ENCODE measurements around the gene KPRP.

Gene KPRP

DNA sequence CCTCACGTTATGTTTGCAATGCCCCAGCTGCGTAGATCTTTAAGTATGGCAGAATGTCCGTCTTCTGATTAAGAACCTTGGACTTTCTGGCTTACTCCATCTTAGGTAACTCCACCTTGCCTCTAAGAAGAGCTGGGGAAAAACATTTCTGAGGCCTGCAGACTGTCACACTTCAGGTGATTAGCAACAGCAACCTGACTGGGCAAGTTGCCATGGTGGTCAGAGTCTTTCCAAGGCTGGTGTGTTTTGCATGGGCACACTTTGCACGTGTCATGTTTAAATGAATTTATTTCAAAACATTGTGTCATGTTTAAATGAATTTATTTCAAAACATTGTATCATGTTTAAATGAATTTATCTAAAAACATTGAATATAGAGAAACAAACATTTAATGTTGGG is 811 bp downstream of the KPRP start:
- Mint-ChIP-seq H3K27me3 (peaks cover 16 to 22% of the 10 kb centered on the region in 2 donors), H3K4me1 (no peaks in the 10 kb centered on the region), H3K27ac (no peak overlapping the region), H3K9me3 (no peaks in the 10 kb centered on the region), H3K36me3 (no peaks in the 10 kb centered on the region), H3K4me3 (no peak overlapping the region)
- no peak for DNase-seq
- ATAC-seq (replicated peaks), result no peak

DNA sequence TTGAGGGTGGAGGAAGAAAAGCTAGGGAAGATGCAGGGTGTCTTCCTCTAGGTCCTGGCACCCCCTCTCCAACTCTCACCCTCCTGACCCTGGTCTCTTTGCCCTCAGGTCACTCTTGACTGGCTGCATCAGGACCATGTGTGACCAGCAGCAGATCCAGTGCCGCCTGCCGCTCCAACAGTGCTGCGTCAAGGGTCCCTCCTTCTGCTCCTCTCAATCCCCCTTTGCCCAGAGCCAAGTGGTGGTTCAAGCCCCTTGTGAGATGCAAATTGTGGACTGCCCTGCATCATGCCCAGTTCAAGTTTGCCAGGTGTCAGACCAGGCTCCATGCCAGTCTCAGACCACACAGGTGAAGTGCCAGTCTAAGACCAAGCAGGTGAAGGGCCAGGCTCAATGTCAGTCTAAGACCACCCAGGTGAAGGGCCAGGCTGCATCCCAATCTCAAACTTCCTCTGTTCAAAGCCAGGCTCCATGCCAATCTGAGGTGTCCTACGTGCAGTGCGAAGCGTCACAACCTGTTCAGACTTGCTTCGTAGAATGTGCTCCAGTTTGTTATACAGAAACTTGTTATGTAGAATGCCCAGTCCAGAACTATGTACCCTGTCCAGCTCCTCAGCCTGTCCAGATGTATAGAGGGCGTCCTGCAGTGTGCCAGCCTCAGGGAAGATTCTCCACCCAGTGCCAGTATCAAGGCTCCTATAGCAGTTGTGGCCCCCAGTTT is 1.8 kb downstream of the KPRP start:
- Mint-ChIP-seq H3K27me3 (peaks cover 18 to 20% of the 10 kb centered on the region in 2 donors), H3K36me3 (no peaks in the 10 kb centered on the region), H3K4me1 (no peaks in the 10 kb centered on the region), H3K9me3 (no peaks in the 10 kb centered on the region), H3K27ac (no peak overlapping the region), H3K4me3 (no peak overlapping the region)
- DNase-seq (no peak), ATAC-seq (replicated peaks) (no peak)

DNA sequence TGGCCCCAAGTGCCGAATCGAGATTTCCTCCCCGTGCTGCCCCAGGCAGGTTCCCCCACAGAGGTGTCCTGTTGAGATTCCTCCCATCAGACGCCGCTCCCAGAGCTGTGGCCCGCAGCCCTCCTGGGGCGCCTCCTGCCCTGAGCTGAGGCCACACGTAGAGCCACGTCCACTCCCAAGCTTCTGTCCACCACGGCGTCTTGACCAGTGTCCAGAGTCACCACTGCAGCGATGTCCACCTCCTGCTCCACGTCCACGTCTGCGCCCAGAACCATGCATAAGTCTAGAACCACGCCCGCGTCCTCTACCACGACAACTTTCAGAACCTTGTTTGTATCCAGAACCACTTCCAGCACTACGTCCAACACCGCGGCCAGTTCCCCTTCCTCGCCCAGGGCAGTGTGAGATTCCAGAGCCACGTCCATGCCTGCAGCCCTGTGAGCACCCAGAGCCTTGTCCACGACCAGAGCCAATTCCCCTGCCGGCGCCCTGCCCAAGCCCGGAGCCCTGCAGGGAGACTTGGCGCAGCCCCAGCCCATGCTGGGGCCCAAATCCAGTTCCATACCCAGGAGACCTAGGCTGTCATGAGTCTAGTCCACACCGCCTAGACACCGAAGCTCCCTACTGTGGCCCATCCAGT is 2.8 kb downstream of the KPRP start:
- no peak overlapping the region for H3K27ac Mint-ChIP-seq
- H3K27me3 Mint-ChIP-seq, result peaks cover 15 to 20% of the 10 kb centered on the region in 2 donors
- no peak for DNase-seq
- H3K4me3 Mint-ChIP-seq, result no peak overlapping the region
- no peaks in the 10 kb centered on the region for H3K9me3 Mint-ChIP-seq
- no peaks in the 10 kb centered on the region for H3K4me1 Mint-ChIP-seq
- no peaks in the 10 kb centered on the region for H3K36me3 Mint-ChIP-seq
- no peak for ATAC-seq (replicated peaks)

DNA sequence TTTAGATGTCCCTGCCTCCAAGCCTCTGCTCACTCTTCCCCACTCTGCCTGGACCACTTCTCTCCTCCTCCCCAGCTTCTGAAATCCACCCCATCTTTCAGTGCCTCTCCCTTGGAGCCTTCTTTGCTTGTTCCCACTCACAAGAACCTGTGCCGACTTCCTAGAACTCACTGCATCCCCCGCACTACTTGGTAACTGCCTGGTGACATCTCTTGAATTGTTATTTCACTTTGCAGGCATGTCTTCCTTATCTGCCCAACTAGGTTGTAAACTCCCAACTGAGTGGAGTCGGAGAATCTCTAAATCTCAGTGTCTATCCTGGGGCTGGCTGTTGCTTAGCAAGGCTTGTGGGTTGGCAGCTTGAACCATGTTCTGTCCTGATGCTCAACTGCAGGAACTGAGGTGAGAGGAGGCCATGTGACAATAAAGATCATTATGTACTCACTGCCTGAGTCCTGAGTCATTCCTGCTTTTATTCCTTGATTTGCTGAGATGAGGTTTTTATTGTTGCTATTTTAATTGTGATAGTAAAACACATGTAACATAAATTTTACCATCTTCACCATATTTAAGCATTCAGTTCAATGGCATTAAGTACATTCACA is 3.9 kb downstream of the KPRP start:
- no peak overlapping the region for H3K4me3 Mint-ChIP-seq
- H3K36me3 Mint-ChIP-seq, result no peaks in the 10 kb centered on the region
- ATAC-seq (replicated peaks) (no peak), DNase-seq (no peak)
- H3K27me3 Mint-ChIP-seq, result peaks cover 11 to 12% of the 10 kb centered on the region in 2 donors
- H3K4me1 Mint-ChIP-seq, result no peaks in the 10 kb centered on the region
- H3K27ac Mint-ChIP-seq, result no peak overlapping the region
- no peaks in the 10 kb centered on the region for H3K9me3 Mint-ChIP-seq

DNA sequence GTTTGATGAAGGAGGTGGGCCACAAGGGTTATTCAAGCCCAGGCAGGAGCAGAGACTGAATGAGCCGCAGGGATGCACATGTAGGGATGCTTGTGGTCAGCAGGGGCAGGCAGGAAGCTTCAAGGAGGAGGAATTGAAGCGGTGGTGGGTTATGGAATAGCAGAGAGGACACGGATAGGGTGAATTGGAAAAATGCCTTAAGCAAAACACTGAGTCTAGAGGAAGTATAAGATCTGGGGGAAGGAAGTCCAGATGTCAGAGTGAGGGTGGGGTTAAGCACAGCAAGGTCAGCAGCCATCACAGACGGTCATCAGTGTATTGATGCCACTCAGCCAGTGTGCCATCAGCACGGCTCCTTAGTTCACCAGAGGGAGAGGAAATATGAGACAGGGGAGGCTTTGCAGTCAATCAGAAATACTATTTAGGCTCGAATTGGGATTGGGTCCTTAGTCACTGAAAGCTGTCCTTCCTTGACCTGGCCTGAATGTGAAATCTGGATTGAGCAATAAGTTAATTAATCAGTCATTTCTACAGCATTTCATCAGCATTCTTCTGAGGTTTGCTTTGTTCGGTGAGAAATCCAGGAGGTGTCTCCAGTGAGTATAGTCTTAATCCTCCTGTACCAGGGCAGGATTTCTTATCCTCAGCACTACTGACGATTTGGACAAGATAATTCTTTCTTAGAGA is 11.2 kb downstream of the KPRP start:
- Mint-ChIP-seq H3K27ac (no peak overlapping the region), H3K9me3 (peaks cover 4% of the 10 kb centered on the region in 2 donors), H3K27me3 (peaks cover 9 to 15% of the 10 kb centered on the region in 2 donors), H3K36me3 (no peaks in the 10 kb centered on the region), H3K4me3 (no peak overlapping the region), H3K4me1 (no peaks in the 10 kb centered on the region)
- DNase-seq, result no peak
- ATAC-seq (replicated peaks), result no peak

DNA sequence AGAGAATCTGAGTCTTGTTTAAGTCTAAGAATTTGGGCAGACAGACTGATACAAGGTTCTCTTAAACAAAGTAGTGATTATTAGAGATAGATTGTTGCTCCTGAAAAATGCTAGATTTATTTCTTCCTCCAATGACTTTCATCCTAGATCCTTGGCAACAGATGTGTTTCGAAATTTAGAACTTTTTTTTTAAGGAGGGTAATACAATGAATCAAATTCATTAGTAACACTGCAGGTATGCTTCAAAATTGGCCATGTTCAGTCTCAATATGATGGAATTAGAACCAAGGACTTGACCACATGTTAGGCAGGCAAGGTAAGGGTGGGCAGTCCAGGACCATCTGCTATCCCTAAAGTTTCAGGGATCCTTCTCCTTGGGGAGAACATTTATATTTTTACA is 12.6 kb downstream of the KPRP start:
- no peaks in the 10 kb centered on the region for H3K4me1 Mint-ChIP-seq
- no peak for DNase-seq
- H3K9me3 Mint-ChIP-seq, result peaks cover 4% of the 10 kb centered on the region in 2 donors
- H3K27me3 Mint-ChIP-seq, result peaks cover 14 to 16% of the 10 kb centered on the region in 2 donors
- H3K27ac Mint-ChIP-seq, result no peak overlapping the region
- H3K4me3 Mint-ChIP-seq, result no peak overlapping the region
- H3K36me3 Mint-ChIP-seq, result no peaks in the 10 kb centered on the region
- no peak for ATAC-seq (replicated peaks)

DNA sequence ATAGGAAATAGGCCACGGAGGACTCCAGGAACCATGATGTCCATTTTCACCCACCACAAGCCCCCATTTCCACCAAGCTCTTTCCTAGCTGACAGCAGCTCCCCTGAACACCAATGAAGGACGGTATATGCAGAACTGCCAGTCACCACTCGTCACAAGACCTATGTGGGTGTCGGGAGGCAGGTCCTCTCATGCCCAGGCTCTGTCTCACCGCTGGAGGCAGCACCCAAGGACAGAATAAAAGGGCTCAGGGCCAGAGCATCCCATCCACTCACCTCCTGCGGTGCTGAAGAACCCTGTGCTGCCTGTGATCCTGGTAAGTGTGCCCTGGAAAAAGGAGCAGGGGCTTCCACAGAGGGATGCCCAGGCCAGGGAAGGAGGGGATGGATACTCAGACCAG is 17.1 kb downstream of the KPRP start, which contains the start of gene LCE1F:
Gene LCE1F, plus strand, starts transcription at position 266 of the 400 bp plus-strand sequence. CDS start 1,232 bp downstream, outside the sequence.
- H3K4me3 Mint-ChIP-seq, result no peak within 1 kb of the TSS
- H3K27me3 Mint-ChIP-seq, result peaks cover 10 to 22% of the 10 kb centered on the region in 2 donors
- peaks cover 4% of the 10 kb centered on the region in 2 donors for H3K9me3 Mint-ChIP-seq
- H3K27ac Mint-ChIP-seq, result no peak within 1 kb of the TSS
- H3K36me3 Mint-ChIP-seq, result no peaks in the 10 kb centered on the region
- DNase-seq, result no peak
- no peaks in the 10 kb centered on the region for H3K4me1 Mint-ChIP-seq
- no peak for ATAC-seq (replicated peaks)

DNA sequence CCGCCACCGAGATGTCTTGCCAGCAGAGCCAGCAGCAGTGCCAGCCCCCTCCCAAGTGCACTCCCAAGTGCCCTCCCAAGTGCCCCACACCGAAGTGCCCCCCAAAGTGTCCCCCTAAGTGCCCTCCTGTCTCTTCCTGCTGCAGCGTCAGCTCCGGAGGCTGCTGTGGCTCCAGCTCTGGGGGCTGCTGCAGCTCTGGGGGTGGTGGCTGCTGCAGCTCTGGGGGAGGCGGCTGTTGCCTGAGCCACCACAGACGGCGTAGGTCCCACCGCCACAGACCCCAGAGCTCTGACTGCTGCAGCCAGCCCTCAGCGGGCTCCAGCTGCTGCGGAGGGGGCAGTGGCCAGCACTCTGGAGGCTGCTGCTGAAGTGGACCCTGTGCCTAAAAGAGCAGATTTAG is 18.5 kb downstream of the KPRP start:
- Mint-ChIP-seq H3K36me3 (no peaks in the 10 kb centered on the region), H3K27ac (no peak overlapping the region), H3K4me3 (no peak overlapping the region), H3K27me3 (peaks cover 14 to 17% of the 10 kb centered on the region in 2 donors), H3K4me1 (no peaks in the 10 kb centered on the region), H3K9me3 (peaks cover 2 to 4% of the 10 kb centered on the region in 2 donors)
- no peak for DNase-seq
- ATAC-seq (replicated peaks), result no peak

DNA sequence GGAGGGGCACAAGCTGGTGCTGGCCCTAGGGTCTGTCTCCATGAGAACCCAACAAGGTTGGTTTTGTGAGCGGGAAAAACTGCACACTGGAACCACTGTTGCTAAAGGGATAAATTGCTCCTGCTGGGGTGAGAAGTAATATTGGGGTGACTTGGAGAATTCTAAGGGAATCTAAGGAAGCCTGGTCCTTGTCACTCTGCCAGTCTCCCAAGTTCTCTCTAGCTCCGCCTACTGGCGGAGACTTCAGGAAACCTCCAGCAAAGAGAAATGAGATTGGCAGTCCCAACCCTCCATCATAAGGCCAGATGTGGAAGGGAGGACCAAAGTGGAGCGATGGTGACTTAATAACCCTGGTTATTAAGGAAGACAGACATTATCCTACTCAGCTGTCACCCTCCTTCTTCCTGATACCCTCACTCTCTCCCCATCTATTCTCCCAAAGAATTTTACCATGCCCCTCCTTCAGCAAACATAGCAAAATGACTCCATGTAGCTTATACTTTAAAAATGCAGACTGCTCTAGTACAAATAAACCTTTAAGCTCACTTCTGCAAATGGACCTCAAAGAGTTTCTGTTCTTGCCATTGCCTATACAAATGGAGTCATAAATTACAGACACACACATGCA is 19.8 kb downstream of the KPRP start:
- no peak for ATAC-seq (replicated peaks)
- H3K4me3 Mint-ChIP-seq, result no peak overlapping the region
- no peaks in the 10 kb centered on the region for H3K4me1 Mint-ChIP-seq
- no peak overlapping the region for H3K27ac Mint-ChIP-seq
- no peak for DNase-seq
- no peaks in the 10 kb centered on the region for H3K9me3 Mint-ChIP-seq
- H3K27me3 Mint-ChIP-seq, result peaks cover 19 to 21% of the 10 kb centered on the region in 2 donors
- no peaks in the 10 kb centered on the region for H3K36me3 Mint-ChIP-seq

DNA sequence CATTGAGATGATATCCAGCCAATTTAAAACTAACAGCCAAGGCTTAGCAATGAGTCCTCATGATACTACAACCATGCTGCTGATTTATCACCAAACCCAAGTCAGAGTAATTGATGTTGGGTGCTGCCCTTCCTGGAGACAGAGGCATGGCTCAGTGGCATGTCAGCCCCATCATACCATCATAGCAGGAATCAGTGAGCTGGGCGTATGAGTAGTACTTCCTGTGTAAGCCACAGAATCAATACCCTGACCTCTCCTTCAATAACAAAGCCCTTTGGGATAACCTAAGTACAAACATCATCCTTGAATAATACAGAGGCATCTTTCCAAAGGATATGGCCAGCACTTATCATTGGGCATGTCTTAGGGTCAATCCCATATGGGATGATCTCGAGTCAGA is 25.3 kb downstream of the KPRP start:
- H3K9me3 Mint-ChIP-seq, result no peaks in the 10 kb centered on the region
- H3K4me1 Mint-ChIP-seq, result no peaks in the 10 kb centered on the region
- no peak for DNase-seq

DNA sequence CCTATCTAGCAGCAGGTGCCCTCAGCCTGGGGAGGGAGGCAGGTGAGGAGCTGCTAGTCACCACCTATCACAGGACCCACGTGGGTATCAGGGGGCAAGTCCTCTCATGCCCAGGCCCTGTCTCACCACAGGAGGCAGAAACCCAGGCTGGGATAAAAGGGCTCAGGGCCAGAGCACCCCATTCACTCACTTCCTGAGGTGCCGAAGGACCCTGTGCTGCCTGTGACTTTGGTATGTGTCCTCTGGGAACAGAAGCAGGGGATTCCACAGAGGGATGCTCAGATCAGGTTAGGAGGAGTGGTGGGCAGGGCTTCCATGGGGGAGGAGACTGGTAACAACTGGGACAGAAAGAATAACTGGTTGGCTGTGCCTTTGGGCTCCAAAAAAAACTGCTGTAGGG is 28.3 kb downstream of the KPRP start, which contains the start of gene LCE1E:
Gene LCE1E, plus strand, starts transcription at position 181 of the 400 bp plus-strand sequence. CDS start 1,043 bp downstream, outside the sequence.
- H3K27me3 Mint-ChIP-seq, result peaks cover 30 to 37% of the 10 kb centered on the region in 2 donors
- no peak for DNase-seq

More for the DNA sequence above, 25.3 kb downstream of the KPRP start:
- Mint-ChIP-seq H3K4me3 (no peak overlapping the region), H3K27ac (no peak overlapping the region), H3K36me3 (no peaks in the 10 kb centered on the region), H3K27me3 (peaks cover 30 to 43% of the 10 kb centered on the region in 2 donors)
- ATAC-seq (replicated peaks), result no peak

DNA sequence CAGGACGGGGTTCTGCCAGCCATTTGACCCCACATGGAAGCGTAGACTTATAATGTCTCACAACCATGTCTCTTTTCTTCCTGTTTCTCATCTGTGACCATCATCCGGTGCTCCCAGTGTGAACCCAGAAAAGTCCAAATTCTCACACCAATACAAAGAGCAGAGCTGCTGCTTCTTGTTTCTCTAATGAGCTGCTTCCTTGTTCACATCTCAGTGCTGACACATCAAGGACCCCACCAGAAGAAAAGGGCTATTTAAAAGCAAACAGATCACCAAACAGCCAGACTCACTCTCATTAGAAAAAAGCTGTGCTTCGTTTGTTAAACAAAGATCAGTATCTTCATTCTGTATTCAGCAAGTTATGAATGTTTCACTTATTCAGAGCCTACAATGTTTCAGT is 37.9 kb downstream of the KPRP start:
- no peak for DNase-seq
- Mint-ChIP-seq H3K36me3 (no peaks in the 10 kb centered on the region), H3K27ac (no peak overlapping the region), H3K4me1 (no peaks in the 10 kb centered on the region), H3K9me3 (peaks cover 0 to 4% of the 10 kb centered on the region in 2 donors), H3K27me3 (peaks cover 11 to 12% of the 10 kb centered on the region in 2 donors), H3K4me3 (no peak overlapping the region)
- ATAC-seq (replicated peaks), result no peak

More for the DNA sequence above, 28.3 kb downstream of the KPRP start, which contains the start of gene LCE1E:
- Mint-ChIP-seq H3K4me3 (no peak within 1 kb of the TSS), H3K36me3 (no peaks in the 10 kb centered on the region), H3K4me1 (no peaks in the 10 kb centered on the region), H3K27ac (no peak within 1 kb of the TSS), H3K9me3 (no peaks in the 10 kb centered on the region)
- no peak for ATAC-seq (replicated peaks)

DNA sequence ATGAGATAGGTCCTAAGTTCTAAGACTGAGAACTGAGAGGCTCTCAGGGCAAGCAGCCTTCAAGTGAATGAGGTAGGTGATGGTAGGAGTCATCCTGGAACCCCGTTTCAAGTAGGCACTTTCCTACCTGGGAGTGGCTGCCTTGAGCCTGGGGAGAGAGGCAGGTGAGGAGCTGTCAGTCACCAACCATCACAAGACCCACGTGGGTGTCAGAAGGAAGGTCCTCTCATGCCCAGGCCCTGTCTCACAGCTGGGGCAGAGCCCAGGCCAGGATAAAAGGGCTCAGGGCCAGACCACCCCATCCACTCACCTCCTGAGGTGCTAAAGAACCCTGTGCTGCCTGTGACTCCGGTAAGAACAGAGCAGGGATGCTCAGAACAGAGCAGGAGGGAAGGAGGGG is 38.6 kb downstream of the KPRP start, which contains the start of gene LCE1D:
Gene LCE1D, plus strand, starts transcription at position 301 of the 400 bp plus-strand sequence. CDS start 1,074 bp downstream, outside the sequence.
- DNase-seq (no peak), ATAC-seq (replicated peaks) (no peak)
- no peak within 1 kb of the TSS for H3K4me3 Mint-ChIP-seq
- H3K4me1 Mint-ChIP-seq, result no peaks in the 10 kb centered on the region
- no peaks in the 10 kb centered on the region for H3K36me3 Mint-ChIP-seq
- peaks cover 0 to 4% of the 10 kb centered on the region in 2 donors for H3K9me3 Mint-ChIP-seq
- H3K27ac Mint-ChIP-seq, result no peak within 1 kb of the TSS
- peaks cover 14 to 15% of the 10 kb centered on the region in 2 donors for H3K27me3 Mint-ChIP-seq

DNA sequence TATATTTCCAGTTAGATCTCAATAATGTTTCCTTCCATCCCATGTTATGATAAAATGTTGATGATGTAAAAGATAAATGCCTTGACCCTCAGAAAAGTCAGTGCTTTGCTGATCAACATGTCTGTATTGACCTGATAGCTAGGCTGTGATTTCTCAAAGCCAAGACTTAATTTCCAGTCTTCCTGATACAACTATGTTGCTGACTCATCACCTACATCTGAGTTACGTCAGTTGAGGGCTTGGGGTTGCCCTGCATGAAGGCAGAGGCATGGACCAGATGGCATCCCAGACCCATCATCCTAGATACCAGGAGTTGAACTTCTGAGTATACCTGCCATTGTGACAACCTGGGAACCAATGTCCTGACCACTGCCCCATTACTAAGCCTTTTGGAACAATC is 43.5 kb downstream of the KPRP start:
- Mint-ChIP-seq H3K27me3 (peaks cover 42 to 44% of the 10 kb centered on the region in 2 donors), H3K27ac (no peak overlapping the region), H3K4me1 (no peaks in the 10 kb centered on the region), H3K36me3 (no peaks in the 10 kb centered on the region), H3K9me3 (peaks cover 0 to 4% of the 10 kb centered on the region in 2 donors), H3K4me3 (no peak overlapping the region)
- ATAC-seq (replicated peaks), result no peak
- no peak for DNase-seq
